Adrenal gland (tissue), 12 donors: ENCODE measurements around the gene SERAC1. TPM values are rescaled to one million over a fixed set of nuclear protein-coding genes. Genes with fewer than 3 reads are reported as not detected.
A peak's percentile ranks its signal among the peaks of the same experiment; 100 is the strongest.

Source experiments
- DNase-seq, 7 donors: peaks; one replicate each; pipeline ENCODE4 v3.0.0-alpha.2; 2019 to 2020
- H3K27ac ChIP-seq, 5 donors: fragments of 200-600 bp; sonication (generic) in 4 of 5; 1 replicate in 3 of 5; 2 replicates in 2 of 5; pipeline versions ENCODE4 v1.5.1 to v1.8.0; 2016 to 2020; ENCODE audit warnings: mild to moderate bottlenecking in 1 of 5
- H3K27me3 ChIP-seq: fragments of 200-600 bp; 2 replicates; pipeline ENCODE4 v1.8.0; 2021
- H3K36me3 ChIP-seq, 2 donors: fragments of 200-600 bp; replicated peaks in 1 of 2; 1 replicate in 1 of 2; 2 replicates in 1 of 2; pipeline versions ENCODE4 v1.5.1 to v1.8.0; 2018 to 2022
- H3K4me1 ChIP-seq, 2 donors: fragments of 200-600 bp; replicated peaks in 1 of 2; 1 replicate in 1 of 2; 2 replicates in 1 of 2; pipeline versions ENCODE4 v1.5.1 to v1.8.0; 2018 to 2021
- H3K4me3 ChIP-seq, 4 donors: fragments of 200-600 bp; sonication (generic) in 3 of 4; one replicate each; pipeline ENCODE4 v1.5.1; 2016 to 2018
- H3K9me3 ChIP-seq, 3 donors: fragments of 200-600 bp; sonication (generic) in 1 of 3; replicated peaks in 1 of 3; 1 replicate in 2 of 3; 2 replicates in 1 of 3; pipeline versions ENCODE4 v1.5.1 to v1.8.0; 2016 to 2021
- POLR2A ChIP-seq, 2 donors: fragments of 450-650 bp; IDR thresholded peaks; one replicate each; pipeline ENCODE4 v1.6.1; 2017; ENCODE audit warnings: antibody characterized with exemption in 2 of 2, mild to moderate bottlenecking in 2 of 2, moderate library complexity in 1 of 2
- WGBS, 4 donors: extraction: QIAGEN DNeasy Blood & Tissue Kit in 2 of 4; methylation state at CpG; one replicate each; pipeline versions ENCODE4 v1.1.5 to v1.1.7; 2013 to 2017; 5-methylcytosine and 5-hydroxymethylcytosine counted together
- intact Hi-C, 2 donors: fragments of 100-400 bp; cut with DNase I; formaldehyde crosslinking; loops; one replicate each; pipeline versions ENCODE4 v1.14.1 to v1.15.0; 2022 to 2023
- polyA plus RNA-seq, 3 donors: library from polyadenylated mRNA; stranded (reverse); fragments of 200-250 nt in 2 of 3; fragments of 350-450 nt in 1 of 3; fragmentation: Illumina TruSeq in 1 of 3; extraction: RNeasy Lipid Tissue Mini Kit (QIAGEN cat#74804) in 1 of 3; gene quantifications; one replicate each; pipeline ENCODE4 v1.2.3, GENCODE V29; 2013 to 2014
- total RNA-seq, 9 donors: library from RNA; depleted of rRNA in 4 of 9; stranded (reverse); fragments of >200 nt in 4 of 9; fragments of 120-200 nt in 1 of 9; fragmentation: NEBNext Ultra II Directional in 1 of 9; extraction: Animal tissue kit (Norgen Biotek cat#: 25700) in 1 of 9; gene quantifications; one replicate each; pipeline versions ENCODE4 v1.1.0 to v1.2.4, GENCODE V29; 2013 to 2023
- TF ChIP-seq, protein P1 (sequence below), 6 experiments: fragments of 450-650 bp in 4 of 6; fragments of 200-600 bp in 2 of 6; sonication (generic) in 1 of 6; IDR thresholded peaks; 1 replicate in 5 of 6; 2 replicates in 1 of 6; pipeline versions ENCODE4 v1.5.1 to v1.8.0; 2016 to 2021; ENCODE audit warnings: antibody characterized with exemption in 6 of 6, mild to moderate bottlenecking in 2 of 6, moderate library complexity in 1 of 6
- donor health status: healthy with polysubstance abuse.
- donor health status: Bipolar disorder and iron deficiency.
- donor health status: DM: yes; HTN: yes; CAD: no.
- donor health status: DM: no; HTN: no; CAD: no.
- donor health status: DM: no; HTN: no; CAD: no.
- donor health status: DM: yes; HTN: yes; CAD: no.

SERAC1 gene
- total and polyA plus RNA-seq, 12 donors: 5.0 to 20.0 (median 17.1) TPM

DNA sequence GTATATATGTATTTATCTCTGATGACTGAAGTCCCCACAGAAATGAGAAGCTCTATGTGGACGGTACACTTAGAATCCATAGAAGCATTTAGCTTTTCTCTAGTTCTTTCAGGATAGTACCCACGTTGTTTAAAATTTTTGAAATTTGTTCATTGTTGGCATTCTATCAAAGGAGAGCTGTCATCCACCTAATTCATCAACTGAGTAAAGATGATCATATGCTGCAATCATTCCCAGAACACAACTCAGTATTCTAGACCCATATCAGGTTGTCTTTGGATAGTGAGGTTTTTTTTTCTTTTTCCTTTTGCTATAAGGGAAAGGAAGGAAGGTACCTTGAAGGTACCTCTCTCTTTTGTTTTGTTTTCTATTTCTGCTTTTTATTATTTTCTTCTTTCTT is 9.3 kb downstream of the SERAC1 start:
- Histone ChIP-seq H3K9me3 (no peaks in the 10 kb centered on the region), H3K4me3 (no peak overlapping the region), H3K4me1 (peaks cover 17 to 20% of the 10 kb centered on the region in 2 donors), H3K27ac (peak overlapping the region in 2 of 5 donors; percentile 55), H3K27me3 (no peaks in the 10 kb centered on the region), H3K36me3 (no peaks in the 10 kb centered on the region)
- intact Hi-C loops: no loop called here
- TF ChIP-seq, protein P1, sequence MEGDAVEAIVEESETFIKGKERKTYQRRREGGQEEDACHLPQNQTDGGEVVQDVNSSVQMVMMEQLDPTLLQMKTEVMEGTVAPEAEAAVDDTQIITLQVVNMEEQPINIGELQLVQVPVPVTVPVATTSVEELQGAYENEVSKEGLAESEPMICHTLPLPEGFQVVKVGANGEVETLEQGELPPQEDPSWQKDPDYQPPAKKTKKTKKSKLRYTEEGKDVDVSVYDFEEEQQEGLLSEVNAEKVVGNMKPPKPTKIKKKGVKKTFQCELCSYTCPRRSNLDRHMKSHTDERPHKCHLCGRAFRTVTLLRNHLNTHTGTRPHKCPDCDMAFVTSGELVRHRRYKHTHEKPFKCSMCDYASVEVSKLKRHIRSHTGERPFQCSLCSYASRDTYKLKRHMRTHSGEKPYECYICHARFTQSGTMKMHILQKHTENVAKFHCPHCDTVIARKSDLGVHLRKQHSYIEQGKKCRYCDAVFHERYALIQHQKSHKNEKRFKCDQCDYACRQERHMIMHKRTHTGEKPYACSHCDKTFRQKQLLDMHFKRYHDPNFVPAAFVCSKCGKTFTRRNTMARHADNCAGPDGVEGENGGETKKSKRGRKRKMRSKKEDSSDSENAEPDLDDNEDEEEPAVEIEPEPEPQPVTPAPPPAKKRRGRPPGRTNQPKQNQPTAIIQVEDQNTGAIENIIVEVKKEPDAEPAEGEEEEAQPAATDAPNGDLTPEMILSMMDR (IDR thresholded peaks at IDR 0.05): no peak
- no peak for TF ChIP-seq POLR2A (IDR thresholded peaks at IDR 0.05)
- 35 to 39% (median 38%) methylated on average over 2 of the region's 2 CpGs for WGBS, 4 donors
- DNase-seq: no peak

DNA sequence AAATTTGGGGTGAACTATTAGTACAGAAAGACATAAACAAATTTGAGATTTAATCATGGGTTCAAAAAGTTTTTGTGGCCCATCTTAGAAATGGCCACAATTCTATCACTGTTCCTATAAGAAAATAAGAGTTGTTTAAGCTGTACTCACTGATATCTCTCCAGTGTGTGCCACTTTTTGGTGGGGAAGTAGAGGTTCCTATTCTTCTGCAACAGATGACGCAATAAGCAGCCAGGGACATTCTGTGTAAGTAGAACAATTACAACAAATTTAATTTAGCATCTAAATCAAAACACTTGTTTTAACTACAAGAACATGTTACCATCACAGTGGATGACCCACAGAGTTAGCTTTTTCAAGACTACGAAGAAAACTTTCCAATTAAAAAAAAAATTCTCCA is 9.9 kb downstream of the SERAC1 start:
- TF ChIP-seq POLR2A (IDR thresholded peaks at IDR 0.05): no peak
- TF ChIP-seq, protein P1 (IDR thresholded peaks at IDR 0.05): no peak
- peaks cover 17 to 20% of the 10 kb centered on the region in 2 donors for H3K4me1 ChIP-seq
- WGBS, 4 donors: 79 to 86% (median 81%) methylated on average over 2 of the region's 2 CpGs

DNA sequence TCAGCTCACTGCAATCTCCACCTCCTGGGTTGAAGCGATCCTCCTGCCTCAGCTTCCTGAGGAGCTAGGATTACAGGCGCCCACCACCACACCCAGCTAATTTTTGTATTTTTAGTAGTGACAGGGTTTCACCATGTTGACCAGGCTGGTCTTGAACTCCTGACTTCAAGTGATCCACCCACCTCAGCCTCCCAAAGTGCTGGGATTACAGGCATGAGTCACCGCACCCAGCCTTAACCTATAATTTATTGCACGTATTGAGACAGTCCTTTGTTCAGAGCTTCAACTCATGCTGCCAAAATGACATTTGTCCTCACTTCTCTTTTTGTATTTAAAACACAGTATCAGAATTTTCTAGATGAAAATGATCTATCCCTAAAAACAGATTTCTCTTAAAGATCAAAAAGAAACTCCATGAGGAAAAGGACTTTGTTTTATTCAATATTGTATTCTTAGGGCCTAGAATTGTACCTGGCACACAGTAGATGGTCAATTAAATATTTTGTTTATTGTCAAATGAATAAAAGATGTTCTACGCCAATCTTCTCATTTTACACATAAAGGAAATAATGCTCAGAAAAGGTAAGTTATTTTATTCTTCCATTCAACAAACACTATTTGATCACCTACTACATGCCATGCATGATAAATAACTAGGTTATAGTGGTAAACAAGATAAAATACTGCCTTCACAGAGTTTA is 10.8 kb downstream of the SERAC1 start:
- no peak for DNase-seq
- Histone ChIP-seq H3K36me3 (no peaks in the 10 kb centered on the region), H3K4me1 (peaks cover 17 to 18% of the 10 kb centered on the region in 2 donors), H3K27ac (no peak overlapping the region), H3K4me3 (no peak overlapping the region), H3K27me3 (no peaks in the 10 kb centered on the region), H3K9me3 (no peaks in the 10 kb centered on the region)
- intact Hi-C loops: no loop called here
- TF ChIP-seq POLR2A (IDR thresholded peaks at IDR 0.05): no peak
- TF ChIP-seq, protein P1 (IDR thresholded peaks at IDR 0.05): no peak
- 80 to 85% (median 81%) methylated on average over 5 of the region's 5 CpGs for WGBS, 4 donors

More for the DNA sequence above, 9.9 kb downstream of the SERAC1 start:
- no peaks in the 10 kb centered on the region for H3K27me3 ChIP-seq
- H3K9me3 ChIP-seq: no peaks in the 10 kb centered on the region
- no peak overlapping the region for H3K4me3 ChIP-seq
- no peak for DNase-seq
- no peaks in the 10 kb centered on the region for H3K36me3 ChIP-seq
- intact Hi-C loops: no loop called here
- H3K27ac ChIP-seq: peak overlapping the region in 1 of 5 donors; percentile 55

DNA sequence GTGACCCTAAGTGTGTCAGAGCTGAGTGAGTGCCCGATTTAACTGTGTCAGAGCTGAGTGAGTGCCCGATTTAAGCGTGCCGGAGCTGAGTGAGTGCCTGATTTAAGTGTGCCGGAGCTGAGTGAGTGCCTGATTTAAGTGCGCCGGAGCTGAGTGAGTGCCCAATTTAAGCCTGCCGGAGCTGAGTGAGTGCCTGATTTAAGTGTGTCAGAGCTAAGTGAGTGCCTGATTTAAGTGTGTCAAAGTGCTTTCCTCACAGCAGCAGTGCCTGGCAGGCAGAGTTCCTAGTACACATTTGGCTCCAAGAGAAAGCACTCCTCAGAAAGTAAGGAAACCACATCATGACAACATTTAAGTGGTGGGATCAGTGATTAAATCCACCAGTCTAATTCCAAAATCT is 13.2 kb downstream of the SERAC1 start:
- TF ChIP-seq, protein P1 (IDR thresholded peaks at IDR 0.05): no peak
- TF ChIP-seq POLR2A (IDR thresholded peaks at IDR 0.05): no peak
- no peak for DNase-seq
- 93 to 97% (median 96%) methylated on average over 7 to 8 of the region's 8 CpGs for WGBS, 4 donors
- no peaks in the 10 kb centered on the region for H3K36me3 ChIP-seq
- H3K27ac ChIP-seq: no peak overlapping the region
- H3K4me1 ChIP-seq: peaks cover 0 to 12% of the 10 kb centered on the region in 2 donors
- intact Hi-C loops: no loop called here
- H3K27me3 ChIP-seq: no peaks in the 10 kb centered on the region
- H3K4me3 ChIP-seq: no peak overlapping the region
- H3K9me3 ChIP-seq: no peaks in the 10 kb centered on the region
